ENCODE measurements around the gene PIGQ. TPM values are rescaled to one million over a fixed set of nuclear protein-coding genes. Genes with fewer than 3 reads are reported as not detected.

Gene PIGQ
- total and polyA plus RNA-seq, 2 of the 4 experiments (the other 2 are of a cell fraction): 5.9 to 36.8 TPM

- Histone ChIP-seq H3K4me1 (ENCODE audit: control insufficient read depth, insufficient read depth, low read length) (peaks cover 2% of the 10 kb centered on the region; the same call in 1 of the 2 replicates), H3K4me2 (ENCODE audit: low read depth, low read length) (no peak overlapping the region), H3K36me3 (ENCODE audit: control insufficient read depth, insufficient read depth, low read length) (no peaks in the 10 kb centered on the region), H3K9me1 (ENCODE audit: insufficient read depth, low read length) (no peaks in the 10 kb centered on the region; the same call in 1 of the 2 replicates), H2BK5ac (ENCODE audit: low read depth, low read length, poor library complexity, severe bottlenecking) (no peak overlapping the region), H2BK120ac (ENCODE audit: low read depth, low read length) (no peak overlapping the region), H2AK9ac (replicated peaks; ENCODE audit: low read depth, low read length, poor library complexity) (no peak overlapping the region), H3K56ac (ENCODE audit: extremely low read depth, insufficient read depth, low read length) (no peak overlapping the region), H2AFZ (replicated peaks; ENCODE audit: low read length, poor library complexity) (no peak overlapping the region), H2BK20ac (ENCODE audit: low read depth, low read length) (no peak overlapping the region), H3K27me3 (ENCODE audit: control insufficient read depth, insufficient read depth, low read length) (peaks cover 48% of the 10 kb centered on the region), H4K91ac (ENCODE audit: insufficient read depth, low read depth, low read length) (no peak overlapping the region), H4K8ac (ENCODE audit: low read depth in 2 of 2, low read length in 2 of 2) (no peak overlapping the region), H4K5ac (ENCODE audit: low read depth, low read length) (no peak overlapping the region), H3K4me3 (ENCODE audit: insufficient read depth, low read depth, low read length) (no peak overlapping the region), H3K4ac (ENCODE audit: low read depth, low read length) (no peak overlapping the region), H4K20me1 (ENCODE audit: insufficient read depth, low read length) (peaks cover 5% of the 10 kb centered on the region; the same call in 1 of the 2 replicates), H3K79me1 (ENCODE audit: low read depth in 1 of 2, low read length in 2 of 2) (no peaks in the 10 kb centered on the region), H3K23ac (ENCODE audit: low read depth, low read length) (no peak overlapping the region), H3K9ac (ENCODE audit: low read depth, low read length) (no peak overlapping the region), H2AK5ac (ENCODE audit: low read depth, low read length) (no peak overlapping the region), H3K14ac (replicated peaks; ENCODE audit: low read depth, low read length) (no peak overlapping the region), H3K18ac (ENCODE audit: low read depth, low read length) (no peak overlapping the region), H3K27ac (ENCODE audit: insufficient read depth, low read length) (no peak overlapping the region), H3K9me3 (ENCODE audit: control insufficient read depth, insufficient read depth, low read length) (no peaks in the 10 kb centered on the region), H2BK15ac (ENCODE audit: low read depth, low read length) (no peak overlapping the region)
- 42% methylated on average over 15 of the region's 54 CpGs; no CpG with 5 or more reads in 1 of the 2 experiments for WGBS, 2 experiments (ENCODE audit: extremely low coverage in 2 of 2, insufficient read length in 1 of 2)
- ATAC-seq (ENCODE audit: low read depth) (no peak), DNase-seq (no peak)
- TF ChIP-seq RCOR1 (IDR thresholded peaks at IDR 0.05; ENCODE audit: insufficient replicate concordance, low read length) (no peak), ELK1 (IDR thresholded peaks at IDR 0.05; ENCODE audit: borderline replicate concordance, low read depth, low read length) (no peak), BHLHE40 (IDR thresholded peaks at IDR 0.05; ENCODE audit: low read depth, low read length) (no peak), POLR2A (IDR thresholded peaks at IDR 0.05; ENCODE audit: low read depth, low read length) (no peak), RFX5 (IDR thresholded peaks at IDR 0.05; ENCODE audit: low read depth, low read length) (no peak), MXI1 (IDR thresholded peaks at IDR 0.05; ENCODE audit: borderline replicate concordance, low read depth, low read length) (no peak), CTCF (conservative IDR thresholded peaks at IDR 0.05; ENCODE audit: low read depth, low read length) (no peak), RAD21 (IDR thresholded peaks at IDR 0.05; ENCODE audit: low read length) (no peak), FOS (IDR thresholded peaks at IDR 0.05; ENCODE audit: low read depth, low read length) (no peak)
- POLR2A ChIA-PET (ENCODE audit: unreplicated experiment): no interaction called here
- in situ Hi-C loops (cut with MboI; ENCODE audit: low sequenced_read_pairs) (no loop called here), dilution Hi-C loops (cut with HindIII; ENCODE audit: low sequenced_read_pairs, unreplicated experiment) (no loop called here), intact Hi-C loops (cut with micrococcal nuclease) (no loop called here)
- BruUV-seq (replicated peaks): no TSS peak
- CTCF ChIA-PET: no interaction called here
Observed at GRCh38 chr16:560701-561412, 8.9 kb upstream of the PIGQ start.

Data from IMR-90 (cell line).